MV-4-11 (cell line): ENCODE data around the gene TMPRSS3.

ENCODE experiments used
- DNase-seq: peaks from one replicate; lab custom pipeline; 2025; lab: John Stamatoyannopoulos, UW

The TMPRSS3 gene

GRCh38 chr21:42387843-42388340 is 8.0 kb downstream of the TMPRSS3 start:
- no peak for DNase-seq

- DNase-seq: peak; percentile 73
Measured at GRCh38 chr21:42387164-42387563, 8.7 kb downstream of the TMPRSS3 start.

- DNase-seq: no peak
Measured at GRCh38 chr21:42386034-42386591, 9.7 kb downstream of the TMPRSS3 start.

- DNase-seq: no peak
Measured at GRCh38 chr21:42385619-42386018, 10.2 kb downstream of the TMPRSS3 start.

- peak; percentile 55 for DNase-seq
Measured at GRCh38 chr21:42384989-42385388, 10.9 kb downstream of the TMPRSS3 start.

GRCh38 chr21:42384156-42384945 is 11.5 kb downstream of the TMPRSS3 start:
- DNase-seq: no peak

- DNase-seq: no peak
Measured at GRCh38 chr21:42383331-42383730, 12.5 kb downstream of the TMPRSS3 start.

GRCh38 chr21:42382915-42383314 is 12.9 kb downstream of the TMPRSS3 start:
- no peak for DNase-seq

GRCh38 chr21:42381347-42381984 is 14.4 kb downstream of the TMPRSS3 start:
- DNase-seq: peak; percentile 45

GRCh38 chr21:42379426-42380215 is 16.2 kb downstream of the TMPRSS3 start:
- peak; percentile 32 for DNase-seq

- no peak for DNase-seq
Measured at GRCh38 chr21:42378418-42378817, 17.4 kb downstream of the TMPRSS3 start.

GRCh38 chr21:42377951-42378340 is 17.9 kb downstream of the TMPRSS3 start:
- no peak for DNase-seq

GRCh38 chr21:42377211-42377950 is 18.5 kb downstream of the TMPRSS3 start:
- DNase-seq: no peak

- DNase-seq: no peak
Measured at GRCh38 chr21:42376338-42376982, 19.4 kb downstream of the TMPRSS3 start.

- no peak for DNase-seq
Measured at GRCh38 chr21:42375966-42376337, 19.9 kb downstream of the TMPRSS3 start.

- no peak for DNase-seq
Measured at GRCh38 chr21:42375506-42375905, 20.3 kb downstream of the TMPRSS3 start.

GRCh38 chr21:42374864-42375499 is 20.9 kb downstream of the TMPRSS3 start:
- no peak for DNase-seq

- no peak for DNase-seq
Measured at GRCh38 chr21:42374457-42374856, 21.4 kb downstream of the TMPRSS3 start.

- DNase-seq: no peak
Measured at GRCh38 chr21:42373908-42374455, 21.9 kb downstream of the TMPRSS3 start.

GRCh38 chr21:42373196-42373907 is 22.5 kb downstream of the TMPRSS3 start:
- no peak for DNase-seq
